ENCODE data around the gene INPP5D.

The INPP5D gene

DNA sequence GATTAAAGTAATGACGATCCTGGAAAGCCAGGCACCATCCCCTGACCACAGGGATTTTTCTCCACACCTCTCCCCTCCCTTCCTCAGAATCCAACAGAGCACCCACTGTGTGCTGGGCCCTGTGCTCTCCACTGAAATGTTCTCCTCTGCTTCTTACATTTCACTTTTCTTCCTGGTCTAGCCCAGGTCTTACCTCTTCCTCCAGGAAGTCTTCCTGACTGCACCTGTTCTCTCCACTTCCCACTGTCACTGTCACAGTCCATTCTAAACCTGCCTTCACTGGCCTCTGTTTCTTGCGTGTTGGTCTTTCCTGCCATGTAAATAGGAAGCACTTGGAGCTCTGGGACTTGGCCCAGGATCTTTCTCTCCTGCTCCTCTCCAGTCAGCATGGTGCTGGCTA lies 39.7 kb upstream of the INPP5D start:
- no peak overlapping the region for H3K9ac ChIP-seq
- no peaks in the 10 kb centered on the region for H4K20me1 ChIP-seq
- no peaks in the 10 kb centered on the region for H3K36me3 ChIP-seq
- H3K4me1 ChIP-seq = no peaks in the 10 kb centered on the region
- no peak overlapping the region for H3K4me2 ChIP-seq
- H3K4me3 ChIP-seq = no peak overlapping the region
- no peak for TF ChIP-seq Cebpa-rat (IDR thresholded peaks at IDR 0.05)
- H3K27ac ChIP-seq = no peak overlapping the region
- H3K9me3 ChIP-seq = peaks cover 8% of the 10 kb centered on the region; the same call in 1 of the 2 replicates
- no peaks in the 10 kb centered on the region for H3K27me3 ChIP-seq

DNA sequence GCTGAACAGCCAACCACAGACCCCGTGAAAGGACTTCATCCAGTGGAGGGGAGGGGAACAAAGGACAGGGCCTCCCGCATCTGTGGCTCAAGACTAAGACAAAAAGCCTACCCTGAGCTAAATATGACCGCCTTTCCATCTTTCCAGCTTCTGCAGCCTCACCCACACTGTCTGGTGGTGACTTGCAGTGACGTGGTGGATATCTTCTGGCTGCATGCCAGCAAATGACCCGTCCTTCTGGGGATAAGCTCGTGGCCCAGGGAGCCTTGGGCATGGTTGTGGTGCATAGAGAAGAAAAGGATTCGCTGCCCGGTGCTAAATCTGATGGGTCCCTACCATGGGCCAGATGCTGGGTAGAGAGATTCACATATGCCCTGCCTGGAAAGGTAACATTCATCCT lies 38.4 kb upstream of the INPP5D start:
- peaks cover 8% of the 10 kb centered on the region; the same call in 1 of the 2 replicates for H3K9me3 ChIP-seq
- H3K36me3 ChIP-seq = no peaks in the 10 kb centered on the region
- H3K4me3 ChIP-seq = no peak overlapping the region
- no peak overlapping the region for H3K4me2 ChIP-seq
- TF ChIP-seq Cebpa-rat (IDR thresholded peaks at IDR 0.05) = no peak
- H3K9ac ChIP-seq = no peak overlapping the region
- H3K27me3 ChIP-seq = no peaks in the 10 kb centered on the region
- H4K20me1 ChIP-seq = no peaks in the 10 kb centered on the region
- no peaks in the 10 kb centered on the region for H3K4me1 ChIP-seq
- H3K27ac ChIP-seq = no peak overlapping the region

DNA sequence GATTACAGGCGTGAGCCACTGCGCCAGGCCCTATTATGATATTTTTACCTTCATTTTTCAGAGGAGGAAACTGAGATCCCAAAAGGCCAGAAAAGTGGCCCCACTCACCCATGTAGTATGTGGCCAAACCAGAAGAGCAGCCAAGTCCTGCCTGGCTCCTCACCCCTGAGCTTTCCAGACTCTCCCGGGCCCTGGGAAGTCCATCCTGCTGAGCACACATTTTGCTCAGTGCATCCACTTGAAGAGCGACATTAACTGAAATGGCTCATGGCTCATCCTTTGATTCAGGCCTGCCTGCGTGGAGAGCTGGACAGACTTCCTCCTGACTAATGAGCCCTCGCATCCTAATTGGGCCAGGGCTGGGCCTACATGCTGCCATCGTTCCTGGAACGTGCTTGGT lies 37.6 kb upstream of the INPP5D start:
- H3K4me1 ChIP-seq = no peaks in the 10 kb centered on the region
- no peak overlapping the region for H3K4me3 ChIP-seq
- no peak overlapping the region for H3K4me2 ChIP-seq
- H3K27ac ChIP-seq = no peak overlapping the region
- H3K36me3 ChIP-seq = no peaks in the 10 kb centered on the region
- no peaks in the 10 kb centered on the region for H4K20me1 ChIP-seq
- H3K9me3 ChIP-seq = peaks cover 8% of the 10 kb centered on the region; the same call in 1 of the 2 replicates
- no peak overlapping the region for H3K9ac ChIP-seq
- no peak for TF ChIP-seq Cebpa-rat (IDR thresholded peaks at IDR 0.05)
- H3K27me3 ChIP-seq = no peaks in the 10 kb centered on the region

DNA sequence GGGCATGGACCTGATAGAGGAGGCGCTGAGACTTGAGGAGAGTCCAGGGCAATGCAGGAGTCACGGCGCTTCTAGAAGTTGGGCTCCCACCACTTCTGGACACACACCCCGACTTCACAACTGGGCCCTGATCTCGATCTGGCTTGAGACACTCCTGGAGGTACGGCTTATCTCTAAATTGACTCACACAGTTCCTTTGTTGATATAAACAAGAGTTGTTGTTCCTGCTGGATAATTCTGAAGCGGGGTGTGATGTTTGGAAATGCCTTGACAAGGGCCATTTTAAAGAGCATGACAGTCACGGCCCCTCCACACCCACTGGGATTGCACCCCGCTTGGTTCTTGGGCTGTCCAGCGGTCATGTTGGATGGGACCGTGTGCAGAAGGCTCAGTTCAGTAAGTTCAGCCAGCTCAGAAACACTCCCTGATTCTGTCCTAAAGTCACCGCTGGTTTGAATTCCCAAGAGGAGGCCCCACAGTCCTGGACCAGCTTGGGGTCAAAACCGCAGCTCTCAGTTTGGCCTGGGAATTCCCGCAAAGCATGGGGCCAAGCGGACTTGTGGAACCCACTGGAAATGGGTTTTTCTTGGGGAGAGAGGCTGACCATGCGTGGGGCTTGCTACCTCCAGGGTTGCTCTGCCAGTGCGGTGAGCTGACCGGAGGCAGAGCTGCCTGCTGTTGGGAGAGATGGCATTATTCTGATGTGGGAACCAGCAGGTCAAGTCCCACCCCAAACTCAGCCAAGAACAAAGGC lies 37.0 kb upstream of the INPP5D start:
- H3K27me3 ChIP-seq = no peaks in the 10 kb centered on the region
- no peak overlapping the region for H3K27ac ChIP-seq
- H3K36me3 ChIP-seq = no peaks in the 10 kb centered on the region
- H3K4me1 ChIP-seq = no peaks in the 10 kb centered on the region
- peaks cover 6% of the 10 kb centered on the region; the same call in 1 of the 2 replicates for H3K9me3 ChIP-seq
- H3K4me3 ChIP-seq = no peak overlapping the region
- H3K9ac ChIP-seq = no peak overlapping the region
- H3K4me2 ChIP-seq = no peak overlapping the region
- no peak for TF ChIP-seq Cebpa-rat (IDR thresholded peaks at IDR 0.05)
- no peaks in the 10 kb centered on the region for H4K20me1 ChIP-seq

DNA sequence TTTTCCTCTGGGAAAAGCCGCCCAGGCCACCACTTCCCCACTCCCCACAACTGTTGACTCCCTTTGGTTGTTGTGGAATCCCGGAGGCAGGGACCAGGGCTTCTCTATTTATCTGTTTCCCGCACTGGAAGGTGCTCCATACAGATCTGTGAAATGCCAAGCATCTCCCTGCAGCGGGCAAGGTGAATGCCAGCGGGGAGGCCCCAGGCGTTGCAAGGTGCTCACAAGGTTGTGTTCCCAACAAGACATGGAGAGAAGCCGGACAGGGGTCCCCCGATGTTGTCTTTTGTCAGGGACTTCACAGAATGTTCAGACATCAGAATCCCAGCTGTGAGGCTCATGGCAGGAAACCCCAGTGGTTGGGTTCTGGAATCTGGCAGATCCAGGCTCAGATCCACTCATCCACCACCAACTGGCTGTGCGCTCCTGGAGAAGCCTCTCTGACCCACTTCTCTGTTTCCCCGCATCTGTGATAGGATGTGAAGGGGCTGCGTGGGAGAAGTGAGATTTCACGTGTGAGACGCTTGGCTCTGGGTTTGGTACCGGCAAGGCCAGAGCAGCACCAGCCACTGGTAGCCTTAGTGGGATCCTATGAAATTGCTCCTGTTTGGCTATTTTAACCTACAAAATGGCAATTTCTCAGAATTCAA lies 36.3 kb upstream of the INPP5D start:
- H4K20me1 ChIP-seq = no peaks in the 10 kb centered on the region
- H3K4me2 ChIP-seq = no peak overlapping the region
- no peak overlapping the region for H3K9ac ChIP-seq
- no peak overlapping the region for H3K4me3 ChIP-seq
- no peaks in the 10 kb centered on the region for H3K27me3 ChIP-seq
- TF ChIP-seq Cebpa-rat (IDR thresholded peaks at IDR 0.05) = no peak
- no peaks in the 10 kb centered on the region for H3K36me3 ChIP-seq
- no peaks in the 10 kb centered on the region for H3K9me3 ChIP-seq
- no peak overlapping the region for H3K27ac ChIP-seq
- H3K4me1 ChIP-seq = no peaks in the 10 kb centered on the region

DNA sequence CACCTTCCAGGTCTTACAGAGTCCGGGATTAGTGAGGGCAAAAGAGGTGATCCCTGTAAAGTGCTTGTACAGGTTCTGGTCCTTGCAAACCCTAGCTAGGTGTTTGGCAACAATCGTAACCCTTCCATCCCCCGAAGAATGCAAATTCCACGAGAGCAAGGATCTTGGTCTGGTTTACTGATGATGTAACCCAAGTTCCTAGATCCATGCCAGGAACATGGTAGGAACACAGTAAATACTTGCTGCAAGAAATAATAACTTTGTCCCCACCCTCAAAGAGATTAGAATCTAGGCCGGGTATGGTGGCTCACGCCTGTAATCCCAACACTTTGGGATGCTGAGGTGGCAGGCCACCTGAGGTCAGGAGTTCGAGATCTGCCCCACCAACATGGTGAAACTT lies 34.4 kb upstream of the INPP5D start:
- no peak for TF ChIP-seq Cebpa-rat (IDR thresholded peaks at IDR 0.05)
- Histone ChIP-seq H4K20me1 (no peaks in the 10 kb centered on the region), H3K4me1 (no peaks in the 10 kb centered on the region), H3K9ac (no peak overlapping the region), H3K27ac (no peak overlapping the region), H3K9me3 (no peaks in the 10 kb centered on the region), H3K4me3 (no peak overlapping the region), H3K4me2 (no peak overlapping the region), H3K27me3 (no peaks in the 10 kb centered on the region), H3K36me3 (no peaks in the 10 kb centered on the region)

DNA sequence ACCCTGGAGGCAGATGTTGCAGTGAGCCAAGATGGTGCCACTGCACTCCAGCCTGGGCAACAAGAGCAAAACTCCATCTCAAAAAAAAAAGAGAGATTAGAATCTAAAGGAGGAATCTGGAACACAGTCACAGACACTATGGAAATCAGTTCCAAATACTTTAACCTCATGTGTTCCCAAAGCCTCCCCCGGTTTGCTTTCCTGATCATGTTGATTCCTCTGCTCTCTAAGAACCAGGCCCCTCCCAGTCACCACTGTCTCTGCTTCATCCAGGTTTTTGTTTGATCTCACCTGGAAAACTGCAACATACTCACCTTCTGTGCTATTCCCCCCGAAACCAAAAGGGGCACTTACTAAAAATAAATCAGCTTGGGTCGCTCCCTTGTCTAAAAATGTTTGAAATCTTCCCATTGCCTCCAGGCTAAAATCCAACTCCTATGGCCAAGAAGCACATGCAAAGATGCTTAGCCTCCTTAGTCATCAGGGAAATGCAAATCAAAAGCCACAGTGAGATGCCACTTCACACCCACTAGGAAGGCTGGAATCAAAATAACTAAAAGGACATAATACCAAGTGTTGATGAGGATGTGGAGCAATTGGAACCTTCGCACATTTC lies 33.8 kb upstream of the INPP5D start:
- Histone ChIP-seq H3K36me3 (no peaks in the 10 kb centered on the region), H3K4me2 (no peak overlapping the region), H3K4me1 (no peaks in the 10 kb centered on the region), H3K4me3 (no peak overlapping the region), H3K27me3 (no peaks in the 10 kb centered on the region), H3K27ac (no peak overlapping the region), H3K9me3 (no peaks in the 10 kb centered on the region), H3K9ac (no peak overlapping the region), H4K20me1 (no peaks in the 10 kb centered on the region)
- no peak for TF ChIP-seq Cebpa-rat (IDR thresholded peaks at IDR 0.05)

DNA sequence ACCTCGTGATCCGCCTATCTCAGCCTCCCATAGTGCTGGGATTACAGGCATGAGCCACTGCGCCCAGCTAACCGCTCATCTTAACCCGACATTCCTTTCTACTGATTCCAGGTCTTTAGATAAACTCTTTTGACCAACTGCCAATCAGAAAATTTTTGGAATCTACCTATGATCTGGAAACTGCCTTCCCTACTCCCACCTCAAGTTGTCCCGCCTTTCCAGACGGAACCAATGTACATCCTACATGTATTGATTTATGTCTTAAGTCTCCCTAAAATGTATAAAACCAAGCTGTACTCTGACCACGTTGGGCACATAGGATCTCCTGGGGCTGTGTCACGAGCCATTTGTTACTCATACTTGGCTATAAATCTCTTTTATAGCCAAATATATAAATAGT lies 30.8 kb upstream of the INPP5D start:
- Histone ChIP-seq H3K4me2 (no peak overlapping the region), H3K4me1 (no peaks in the 10 kb centered on the region)
- no peak for TF ChIP-seq Cebpa-rat (IDR thresholded peaks at IDR 0.05)

DNA sequence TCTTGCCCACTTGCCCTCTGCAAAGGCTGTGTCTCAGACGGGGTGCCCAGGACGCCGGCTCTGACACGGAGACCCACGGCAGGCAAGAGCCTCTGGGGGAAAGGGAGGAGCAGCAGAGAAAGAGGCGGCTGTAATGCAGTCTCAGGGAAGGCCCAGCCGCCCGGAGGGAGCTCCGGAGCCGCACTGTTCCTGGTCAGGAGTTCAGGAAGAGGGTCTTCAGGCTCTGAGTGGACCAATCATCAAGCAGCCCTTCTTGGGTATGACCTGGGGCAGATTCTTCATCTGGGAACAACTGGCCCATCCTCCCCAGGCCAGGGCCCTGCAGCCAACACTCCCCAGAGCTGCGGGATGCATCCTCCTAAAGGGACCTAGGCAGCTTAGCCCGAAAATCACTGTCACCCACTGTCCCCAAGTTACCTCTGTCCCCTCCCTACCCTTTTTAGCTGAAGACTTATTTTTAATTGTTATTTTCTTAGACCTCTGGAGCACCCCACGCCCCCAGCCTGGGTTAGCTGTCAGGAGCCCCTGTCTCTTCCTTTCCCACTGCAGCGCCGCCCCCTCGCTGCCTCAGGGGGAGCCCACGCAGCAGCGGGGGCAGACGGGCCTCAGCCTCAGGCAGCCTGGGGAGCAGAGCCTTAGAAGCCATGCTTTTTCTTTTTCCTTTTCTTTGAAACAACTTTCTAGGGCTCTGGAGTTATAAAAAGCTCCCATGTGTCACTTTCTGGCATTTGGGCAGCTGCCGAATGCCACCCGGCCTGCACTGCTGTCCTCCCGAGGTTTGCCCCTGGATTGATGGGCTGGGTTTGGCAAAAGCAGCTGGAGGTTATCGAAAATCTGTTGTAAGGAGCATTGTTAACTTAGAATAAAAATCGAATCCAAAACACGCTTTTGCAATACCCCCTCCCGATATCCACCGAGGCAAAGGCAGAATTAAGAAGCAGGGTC lies 28.3 kb upstream of the INPP5D start:
- no peak overlapping the region for H3K4me3 ChIP-seq
- no peaks in the 10 kb centered on the region for H3K4me1 ChIP-seq
- H3K27me3 ChIP-seq = no peaks in the 10 kb centered on the region
- no peaks in the 10 kb centered on the region for H4K20me1 ChIP-seq
- H3K36me3 ChIP-seq = no peaks in the 10 kb centered on the region
- H3K4me2 ChIP-seq = no peak overlapping the region
- H3K9ac ChIP-seq = no peak overlapping the region
- H3K9me3 ChIP-seq = no peaks in the 10 kb centered on the region
- H3K27ac ChIP-seq = no peak overlapping the region
- no peak for TF ChIP-seq Cebpa-rat (IDR thresholded peaks at IDR 0.05)

More for the DNA sequence above, 30.8 kb upstream of the INPP5D start:
- Histone ChIP-seq H4K20me1 (no peaks in the 10 kb centered on the region), H3K27me3 (no peaks in the 10 kb centered on the region), H3K4me3 (no peak overlapping the region), H3K27ac (no peak overlapping the region), H3K36me3 (no peaks in the 10 kb centered on the region), H3K9me3 (no peaks in the 10 kb centered on the region), H3K9ac (no peak overlapping the region)
